B cell (primary cell): ENCODE data around the gene GPR35. TPM values are rescaled to one million over a fixed set of nuclear protein-coding genes. Genes with fewer than 3 reads are reported as not detected.

Experiments
- ATAC-seq: fragments of 200-7000 bp; cut with Tn5 transposase; one replicate; pipeline ENCODE4 v1.10.0; 2021; ENCODE audit warnings: low read depth, mild to moderate bottlenecking, moderate number of reproducible peaks, moderate library complexity
- CTCF ChIA-PET: fragments of 350-600 bp; sonication (Branson Sonifier 250); formaldehyde crosslinking; loops from one replicate; lab custom pipeline; 2021; ENCODE audit warnings: antibody characterized with exemption, inconsistent platforms; lab: Charles Lee
- POLR2A ChIA-PET: fragments of 350-600 bp; sonication (Branson Sonifier 250); formaldehyde crosslinking; loops from one replicate; lab custom pipeline; 2021; ENCODE audit warnings: antibody characterized with exemption; lab: Charles Lee
- DNase-seq: peaks from one replicate; pipeline ENCODE4 v3.0.0; 2013
- H2AFZ ChIP-seq: 2 replicates; pipeline ENCODE4 v1.6.1; 2012; ENCODE audit warnings: mild to moderate bottlenecking, low read depth, low read length; ENCODE audit not compliant: insufficient read depth, poor library complexity, severe bottlenecking
- H3K27ac ChIP-seq, 2 donors: 1 replicate in 1 of 2; 2 replicates in 1 of 2; pipeline ENCODE4 v1.5.1; 2012 to 2013; ENCODE audit warnings: low read length in 2 of 2, mild to moderate bottlenecking in 2 of 2, moderate library complexity in 1 of 2
- H3K27me3 ChIP-seq, 4 experiments: fragments of 200-600 bp in 1 of 4; sonication (generic) in 1 of 4; replicated peaks in 1 of 4; 1 replicate in 2 of 4; 2 replicates in 2 of 4; pipeline versions ENCODE4 v1.6.1 to v1.7.0; 2013 to 2016; ENCODE audit warnings: low read length in 3 of 4, mild to moderate bottlenecking in 2 of 4, mixed read lengths in 1 of 4, moderate library complexity in 1 of 4; ENCODE audit not compliant: insufficient read depth in 4 of 4, control insufficient read depth in 3 of 4; ENCODE audit errors: control extremely low read depth in 1 of 4
- H3K36me3 ChIP-seq, 2 experiments: replicated peaks in 1 of 2; 1 replicate in 1 of 2; 2 replicates in 1 of 2; pipeline versions ENCODE4 v1.6.1 to v1.7.1; 2013; ENCODE audit warnings: low read length in 1 of 2; ENCODE audit not compliant: insufficient read depth in 2 of 2, control insufficient read depth in 1 of 2; ENCODE audit errors: control extremely low read depth in 1 of 2, extremely low read depth in 1 of 2
- H3K4me1 ChIP-seq, 2 donors: fragments of 200-600 bp in 1 of 2; sonication (generic) in 1 of 2; 1 replicate in 1 of 2; 2 replicates in 1 of 2; pipeline versions ENCODE4 v1.5.1 to v1.6.1; 2013 to 2017; ENCODE audit warnings: low read length in 2 of 2; ENCODE audit not compliant: control insufficient read depth in 2 of 2, insufficient read depth in 2 of 2
- H3K4me2 ChIP-seq: replicated peaks from 2 replicates; pipeline ENCODE3; 2012; ENCODE audit warnings: mild to moderate bottlenecking, low read depth, low read length; ENCODE audit not compliant: poor library complexity, severe bottlenecking
- H3K4me3 ChIP-seq, 5 experiments: fragments of 200-600 bp in 1 of 5; sonication (generic) in 1 of 5; 1 replicate in 3 of 5; 2 replicates in 2 of 5; pipeline versions ENCODE4 v1.5.1 to v1.7.0; 2011 to 2016; ENCODE audit warnings: low read length in 4 of 5, mild to moderate bottlenecking in 4 of 5, low read depth in 2 of 5, control low read depth in 1 of 5, moderate library complexity in 1 of 5; ENCODE audit not compliant: insufficient read depth in 1 of 5; ENCODE audit errors: control extremely low read depth in 1 of 5, extremely low read depth in 1 of 5
- H3K79me2 ChIP-seq: fragments of 200-600 bp; sonication (generic); one replicate; pipeline ENCODE4 v1.6.0; 2016; ENCODE audit warnings: low read length; ENCODE audit not compliant: control insufficient read depth, insufficient read depth
- H3K9ac ChIP-seq: fragments of 200-600 bp; sonication (generic); 2 replicates; pipeline ENCODE4 v1.6.1; 2017; ENCODE audit warnings: mild to moderate bottlenecking, low read length, moderate library complexity
- H3K9me3 ChIP-seq, 3 donors: one replicate each; pipeline versions ENCODE4 v1.6.1 to v1.7.1; 2013; ENCODE audit warnings: low read length in 2 of 3; ENCODE audit not compliant: control insufficient read depth in 2 of 3, insufficient read depth in 1 of 3; ENCODE audit errors: control extremely low read depth in 1 of 3
- H4K20me1 ChIP-seq: 2 replicates; pipeline ENCODE4 v1.6.0; 2012; ENCODE audit warnings: mild to moderate bottlenecking, low read length; ENCODE audit not compliant: insufficient read depth, control insufficient read depth, poor library complexity, severe bottlenecking
- H3K27ac Mint-ChIP-seq: one replicate; pipeline ENCODE4 v1.8.0; 2021; ENCODE audit warnings: mixed read lengths
- H3K27me3 Mint-ChIP-seq: one replicate; pipeline ENCODE4 v1.8.0; 2021; ENCODE audit warnings: mixed read lengths
- H3K4me1 Mint-ChIP-seq: one replicate; pipeline ENCODE4 v1.8.0; 2021; ENCODE audit warnings: mixed read lengths
- H3K4me3 Mint-ChIP-seq: one replicate; pipeline ENCODE4 v1.8.0; 2021; ENCODE audit warnings: mixed read lengths
- H3K9me3 Mint-ChIP-seq: one replicate; pipeline ENCODE4 v1.8.0; 2022; ENCODE audit warnings: mixed read lengths; ENCODE audit not compliant: insufficient read depth
- CTCF ChIP-seq: fragments of 200-600 bp; IDR thresholded peaks from one replicate; pipeline ENCODE4 v1.8.0; 2022; ENCODE audit warnings: antibody characterized with exemption, mild to moderate bottlenecking
- EZH2 ChIP-seq: IDR thresholded peaks from 2 replicates; pipeline ENCODE4 v1.6.1; 2012; ENCODE audit warnings: borderline replicate concordance, low read depth, mild to moderate bottlenecking, moderate library complexity, low read length; ENCODE audit not compliant: insufficient read depth, poor library complexity, severe bottlenecking
- WGBS: methylation state at CpG from one replicate; pipeline ENCODE4 v1.1.5; 2013; ENCODE audit warnings: missing lambda C conversion rate; ENCODE audit not compliant: insufficient coverage; 5-methylcytosine and 5-hydroxymethylcytosine counted together
- intact Hi-C: fragments of 100-400 bp; cut with micrococcal nuclease; formaldehyde crosslinking; loops from one replicate; pipeline ENCODE4 v1.10.0; 2022
- polyA plus RNA-seq: library from polyadenylated mRNA; depleted of rRNA; stranded (reverse); fragments of >200 nt; gene quantifications from 2 replicates; pipeline ENCODE4 v1.2.3, GENCODE V29; 2012
- total RNA-seq, 2 donors: library from RNA; stranded (reverse); fragments of 120-200 nt in 1 of 2; gene quantifications; 1 replicate in 1 of 2; 2 replicates in 1 of 2; pipeline versions ENCODE4 v1.2.3 to v1.2.4, GENCODE V29; 2013 to 2022

GPR35 gene
- total and polyA plus RNA-seq, 2 donors (not counting 1 experiment from before 2014, with no cell fraction given): 1.8 to 9.6 TPM

GRCh38 chr2:240639566-240639965 lies 14.3 kb downstream of the GPR35 start:
- no peak for ATAC-seq
- H3K79me2 ChIP-seq: no peaks in the 10 kb centered on the region
- intact Hi-C loops: no loop called here
- Mint-ChIP-seq H3K4me1 (no peaks in the 10 kb centered on the region), H3K9me3 (no peaks in the 10 kb centered on the region), H3K27me3 (peaks cover 3% of the 10 kb centered on the region), H3K27ac (no peak overlapping the region), H3K4me3 (no peak overlapping the region)
- no peak overlapping the region for H3K4me3 ChIP-seq
- WGBS: 90% methylated on average over 15 of the region's 18 CpGs
- no peak overlapping the region for H3K27ac ChIP-seq
- no peak overlapping the region for H3K4me2 ChIP-seq
- no peak overlapping the region for H2AFZ ChIP-seq
- DNase-seq: no peak
- H3K9me3 ChIP-seq: peaks cover 0 to 22% (median 2%) of the 10 kb centered on the region in 3 donors
- no peak overlapping the region for H3K9ac ChIP-seq
- ChIA-PET POLR2A (no interaction called here), CTCF (no interaction called here)
- H4K20me1 ChIP-seq: no peaks in the 10 kb centered on the region
- H3K27me3 ChIP-seq: peaks cover 0 to 3% (median 0%) of the 10 kb centered on the region in 4 experiments
- H3K4me1 ChIP-seq: no peaks in the 10 kb centered on the region
- no peak for TF ChIP-seq EZH2
- TF ChIP-seq CTCF: no peak
- H3K36me3 ChIP-seq: no peaks in the 10 kb centered on the region

- CTCF ChIA-PET: interaction anchor here (1.0 kb wide), 1 partner anchor 11 kb away, joined by 3 read pairs; no protein-coding TSS in a partner anchor
- H3K79me2 ChIP-seq: no peaks in the 10 kb centered on the region
- no peak overlapping the region for H3K9ac ChIP-seq
- H3K27ac Mint-ChIP-seq: no peak overlapping the region
- ATAC-seq: no peak
- H3K4me3 ChIP-seq: no peak overlapping the region
- H3K27me3 Mint-ChIP-seq: peaks cover 3% of the 10 kb centered on the region
- DNase-seq: no peak
- TF ChIP-seq CTCF (no peak), EZH2 (no peak)
- intact Hi-C loops: no loop called here
- 24% methylated on average over 11 of the region's 16 CpGs for WGBS
- peaks cover 0 to 13% (median 0%) of the 10 kb centered on the region in 4 experiments for H3K27me3 ChIP-seq
- no peaks in the 10 kb centered on the region for H3K36me3 ChIP-seq
- H3K4me2 ChIP-seq: no peak overlapping the region
- H3K27ac ChIP-seq: no peak overlapping the region
- H3K4me1 ChIP-seq: no peaks in the 10 kb centered on the region
- no peaks in the 10 kb centered on the region for H3K9me3 Mint-ChIP-seq
- H2AFZ ChIP-seq: no peak overlapping the region
- H4K20me1 ChIP-seq: no peaks in the 10 kb centered on the region
- POLR2A ChIA-PET: no interaction called here
- no peaks in the 10 kb centered on the region for H3K4me1 Mint-ChIP-seq
- no peak overlapping the region for H3K4me3 Mint-ChIP-seq
- H3K9me3 ChIP-seq: peaks cover 0 to 9% (median 0%) of the 10 kb centered on the region in 3 donors
Measured at GRCh38 chr2:240640939-240641338, 15.7 kb downstream of the GPR35 start.
